ENCODE results near the gene ELF5.

ELF5 gene

DNA sequence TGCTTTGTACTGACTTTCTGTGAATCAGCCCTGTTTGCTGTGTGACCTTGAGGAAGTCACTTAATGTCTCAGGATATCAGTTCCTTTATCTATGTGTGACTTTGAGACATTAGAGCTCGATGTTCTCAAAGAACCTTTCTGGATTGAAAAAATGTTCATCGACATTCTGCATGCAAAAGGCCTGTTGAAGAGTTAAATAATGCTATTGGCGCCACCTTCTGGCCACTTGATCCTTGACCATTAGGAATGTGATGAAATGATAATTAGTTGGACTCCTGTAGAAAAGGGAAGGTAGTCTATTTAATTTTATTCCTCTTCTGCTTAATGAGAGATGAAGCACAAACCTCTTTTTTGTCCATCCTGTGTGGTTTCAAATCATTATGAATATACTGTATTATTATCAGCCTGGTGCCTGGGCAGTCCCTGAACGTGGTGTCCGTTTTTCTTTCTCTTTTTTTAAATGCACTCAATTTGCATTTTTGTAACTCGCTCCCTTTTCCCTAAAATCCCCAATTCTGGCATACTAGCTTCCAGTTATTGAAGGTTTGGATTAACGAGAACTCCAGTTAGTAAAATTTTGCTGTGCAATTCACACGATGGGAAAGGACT lies 20.7 kb downstream of the ELF5 start:
- no peak overlapping the region for H3K4me3 ChIP-seq (ENCODE audit: control insufficient read depth, low read depth, low read length)
- DNase-seq (ENCODE audit: low read depth): no peak
- TF ChIP-seq, protein P1, sequence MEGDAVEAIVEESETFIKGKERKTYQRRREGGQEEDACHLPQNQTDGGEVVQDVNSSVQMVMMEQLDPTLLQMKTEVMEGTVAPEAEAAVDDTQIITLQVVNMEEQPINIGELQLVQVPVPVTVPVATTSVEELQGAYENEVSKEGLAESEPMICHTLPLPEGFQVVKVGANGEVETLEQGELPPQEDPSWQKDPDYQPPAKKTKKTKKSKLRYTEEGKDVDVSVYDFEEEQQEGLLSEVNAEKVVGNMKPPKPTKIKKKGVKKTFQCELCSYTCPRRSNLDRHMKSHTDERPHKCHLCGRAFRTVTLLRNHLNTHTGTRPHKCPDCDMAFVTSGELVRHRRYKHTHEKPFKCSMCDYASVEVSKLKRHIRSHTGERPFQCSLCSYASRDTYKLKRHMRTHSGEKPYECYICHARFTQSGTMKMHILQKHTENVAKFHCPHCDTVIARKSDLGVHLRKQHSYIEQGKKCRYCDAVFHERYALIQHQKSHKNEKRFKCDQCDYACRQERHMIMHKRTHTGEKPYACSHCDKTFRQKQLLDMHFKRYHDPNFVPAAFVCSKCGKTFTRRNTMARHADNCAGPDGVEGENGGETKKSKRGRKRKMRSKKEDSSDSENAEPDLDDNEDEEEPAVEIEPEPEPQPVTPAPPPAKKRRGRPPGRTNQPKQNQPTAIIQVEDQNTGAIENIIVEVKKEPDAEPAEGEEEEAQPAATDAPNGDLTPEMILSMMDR (IDR thresholded peaks at IDR 0.05; ENCODE audit: control insufficient read depth, insufficient read depth, low read depth, low read length, missing control alignments): peak; percentile 71

DNA sequence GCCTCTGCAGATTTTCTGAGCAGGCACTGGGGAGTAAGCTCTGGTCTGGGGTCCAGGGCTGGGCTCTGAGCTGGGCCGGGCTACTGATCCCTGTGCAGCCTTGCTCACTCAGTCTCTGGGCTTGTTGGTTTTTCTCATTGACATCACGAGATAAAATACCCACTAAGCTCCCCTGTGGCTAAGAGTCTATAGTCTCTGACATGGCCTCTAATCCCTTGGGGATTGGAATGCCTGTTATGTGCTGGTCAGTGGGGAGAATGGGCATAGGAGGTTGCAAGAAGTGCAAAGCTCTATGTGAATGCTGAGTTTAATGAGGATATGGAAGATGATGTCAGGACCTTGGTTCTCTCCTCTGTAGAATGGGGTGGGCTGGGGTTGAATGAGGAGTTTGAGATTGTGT lies 23.3 kb downstream of the ELF5 start:
- no peak for DNase-seq (ENCODE audit: low read depth)
- no peak overlapping the region for H3K4me3 ChIP-seq (ENCODE audit: control insufficient read depth, low read depth, low read length)

DNA sequence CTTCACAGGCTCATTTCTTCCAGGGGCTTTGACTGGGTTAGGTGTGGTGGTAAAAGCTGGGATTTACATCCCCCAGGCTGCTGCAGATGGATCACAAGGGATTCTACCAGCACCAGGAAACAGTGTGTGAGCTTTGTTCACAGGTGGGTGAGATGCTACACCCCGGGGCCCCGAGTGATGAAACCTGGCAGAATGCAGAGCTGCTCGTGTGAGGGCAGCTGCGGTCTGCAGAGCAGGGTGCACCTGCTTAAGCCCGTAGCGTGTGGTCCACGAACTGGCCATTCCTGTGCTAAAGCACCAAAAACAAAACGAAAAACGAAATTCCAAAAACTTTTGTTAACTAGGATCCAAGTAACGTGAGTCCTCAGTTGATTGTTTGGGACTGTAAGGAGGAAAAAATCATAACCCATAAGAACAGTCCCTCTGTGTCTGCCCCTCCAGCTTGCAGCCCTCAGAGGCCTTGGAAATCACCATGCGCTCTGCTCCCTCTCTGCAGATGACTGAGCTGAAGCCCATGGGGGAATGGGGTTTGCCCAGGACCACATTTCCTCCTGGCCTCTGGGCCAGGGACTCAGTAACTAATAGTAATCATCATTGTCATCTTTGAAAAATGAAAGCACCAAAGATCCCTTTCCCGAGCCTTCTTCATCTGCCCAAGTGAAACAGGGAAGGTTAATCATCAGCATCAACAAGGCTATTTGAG lies 24.6 kb downstream of the ELF5 start:
- H3K4me3 ChIP-seq (ENCODE audit: control insufficient read depth, low read depth, low read length): no peak overlapping the region
- TF ChIP-seq, protein P1 (IDR thresholded peaks at IDR 0.05; ENCODE audit: control insufficient read depth, insufficient read depth, low read depth, low read length, missing control alignments): no peak
- no peak for DNase-seq (ENCODE audit: low read depth)

More for the DNA sequence above, 23.3 kb downstream of the ELF5 start:
- TF ChIP-seq, protein P1 (IDR thresholded peaks at IDR 0.05; ENCODE audit: control insufficient read depth, insufficient read depth, low read depth, low read length, missing control alignments): no peak

DNA sequence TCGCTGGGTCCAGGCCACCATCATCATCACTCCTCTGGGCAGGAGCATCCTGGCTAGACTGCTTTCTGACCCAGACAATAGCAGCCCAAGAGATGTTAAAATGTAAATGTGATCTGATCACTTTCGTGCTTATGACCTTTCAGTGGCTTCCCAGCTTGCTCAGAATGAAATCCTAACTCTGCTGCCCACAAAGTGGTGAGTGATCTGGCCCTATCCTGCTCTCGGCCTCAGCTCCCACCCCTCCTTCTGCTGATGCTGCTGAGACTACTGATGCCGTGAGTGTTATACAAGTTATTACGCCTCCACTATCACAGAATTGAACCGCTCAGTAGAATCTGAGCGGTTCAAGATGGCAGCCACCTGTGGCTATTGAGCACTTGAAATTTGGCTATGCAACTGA lies 26.2 kb downstream of the ELF5 start:
- TF ChIP-seq, protein P1 (IDR thresholded peaks at IDR 0.05; ENCODE audit: control insufficient read depth, insufficient read depth, low read depth, low read length, missing control alignments): no peak
- H3K4me3 ChIP-seq (ENCODE audit: control insufficient read depth, low read depth, low read length): no peak overlapping the region

DNA sequence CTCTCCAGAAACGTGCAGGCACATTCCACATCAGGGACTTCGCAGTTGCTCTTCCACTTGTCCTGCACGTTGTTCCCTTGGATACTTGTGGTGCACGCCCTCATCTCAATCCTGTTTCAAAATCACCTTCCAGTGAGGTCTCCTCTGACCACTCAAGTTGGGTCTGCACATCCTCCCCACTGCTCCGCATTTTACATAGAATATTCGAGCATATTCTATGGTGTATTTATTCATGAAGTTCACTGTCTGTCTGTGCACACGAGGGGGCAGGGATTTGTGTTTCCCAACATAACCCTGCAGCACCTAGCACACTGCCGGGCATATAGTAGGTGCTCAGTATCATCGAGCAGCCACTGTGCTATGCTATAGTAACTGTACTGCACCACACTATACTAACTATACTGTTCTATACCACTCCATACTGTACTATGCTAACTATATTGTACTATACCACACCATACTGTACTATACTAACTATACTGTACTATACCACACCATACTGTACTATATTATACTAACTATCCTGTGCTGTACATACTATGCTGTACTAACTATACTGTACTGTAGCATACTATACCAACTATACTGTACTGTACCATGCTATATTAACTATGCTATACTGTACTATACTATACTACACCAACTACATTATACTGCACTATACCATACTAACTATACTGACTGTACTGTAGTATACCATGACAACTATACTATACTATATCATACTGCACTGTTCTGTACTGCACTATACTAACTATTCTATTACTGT lies 30.3 kb downstream of the ELF5 start:
- DNase-seq (ENCODE audit: low read depth): no peak
- TF ChIP-seq, protein P1 (IDR thresholded peaks at IDR 0.05; ENCODE audit: control insufficient read depth, insufficient read depth, low read depth, low read length, missing control alignments): no peak

More for the DNA sequence above, 26.2 kb downstream of the ELF5 start:
- no peak for DNase-seq (ENCODE audit: low read depth)

DNA sequence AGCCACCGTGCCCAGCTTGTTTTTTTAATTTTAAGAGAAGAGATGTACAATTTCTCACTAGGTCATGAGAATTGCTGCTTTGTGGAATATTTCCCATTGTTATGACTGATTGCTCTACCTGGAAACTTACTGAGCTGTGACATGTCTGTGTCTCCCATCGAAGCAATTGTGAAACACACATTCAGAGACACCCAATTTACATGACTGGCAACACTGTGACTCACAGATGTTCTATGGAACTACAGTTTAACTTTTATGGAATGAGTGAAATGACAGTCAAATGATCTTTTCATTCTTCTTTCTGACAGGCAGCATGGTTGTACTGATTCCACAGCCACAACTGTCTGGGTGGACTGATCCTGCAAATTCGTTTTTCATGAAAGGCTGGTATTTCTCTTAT lies 32.3 kb downstream of the ELF5 start:
- TF ChIP-seq, protein P1 (IDR thresholded peaks at IDR 0.05; ENCODE audit: control insufficient read depth, insufficient read depth, low read depth, low read length, missing control alignments): no peak
- no peak overlapping the region for H3K4me3 ChIP-seq (ENCODE audit: control insufficient read depth, low read depth, low read length)
- no peak for DNase-seq (ENCODE audit: low read depth)

More for the DNA sequence above, 30.3 kb downstream of the ELF5 start:
- no peak overlapping the region for H3K4me3 ChIP-seq (ENCODE audit: control insufficient read depth, low read depth, low read length)
